CD1c-positive myeloid dendritic cell (primary cell): ENCODE measurements around the gene KCTD15.
"Not testable (repeated sequence)": the region's sequence is repeated elsewhere in the genome, so short reads cannot be mapped to it uniquely, and the experiment has no call there.

Experiments
- DNase-seq: peaks from one replicate; pipeline ENCODE4 v3.0.0-alpha.2; 2016; ENCODE audit errors: extremely low spot score

KCTD15 gene

GRCh38 chr19:33813391-33814101 is 16.9 kb downstream of the KCTD15 start:
- no peak for DNase-seq

GRCh38 chr19:33814181-33815165 is 17.8 kb downstream of the KCTD15 start:
- no peak for DNase-seq

DNA sequence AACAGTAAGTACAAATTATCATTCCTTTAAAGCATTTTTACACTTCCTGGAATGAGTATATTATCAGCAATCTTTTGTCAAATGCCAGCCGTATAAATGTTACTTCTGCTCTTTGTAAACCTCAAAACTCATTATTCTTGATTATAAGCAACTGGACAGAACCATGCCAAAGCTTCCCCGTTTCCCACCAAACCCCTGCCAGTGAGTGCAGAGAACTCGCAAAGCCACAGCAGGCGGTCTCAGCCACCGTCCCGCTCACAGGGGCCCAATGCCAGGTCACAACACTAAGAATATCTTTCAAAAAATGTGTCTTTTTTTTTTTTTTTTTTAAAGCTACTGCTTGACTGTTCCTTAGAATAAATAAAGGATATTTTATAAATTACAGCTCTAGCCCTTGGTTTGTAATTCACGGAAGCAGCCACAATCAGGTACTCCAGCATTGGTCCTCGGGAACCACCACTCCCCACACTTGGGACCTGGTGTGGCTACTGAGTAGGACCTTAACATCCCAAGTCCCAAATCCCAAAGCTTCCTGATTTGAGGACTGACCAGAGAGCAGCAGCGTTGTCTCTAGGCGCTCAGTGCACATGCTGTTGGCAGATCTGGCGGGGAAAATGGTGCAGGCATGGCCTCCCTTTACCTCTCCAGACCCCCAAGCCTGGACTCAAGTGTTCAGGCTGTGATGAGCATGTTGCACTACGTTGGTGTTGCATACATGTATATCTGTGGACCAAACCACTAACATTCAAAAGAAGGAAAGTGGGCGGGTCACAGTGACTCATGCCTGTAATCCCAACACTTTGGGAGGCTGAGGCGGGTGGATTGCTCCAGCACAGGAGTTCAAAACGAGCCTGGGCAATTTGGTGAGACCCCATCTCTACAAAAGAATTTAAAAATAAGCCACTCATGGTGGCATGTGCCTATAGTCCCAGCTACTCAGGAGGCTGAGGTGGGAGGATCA is 19.0 kb downstream of the KCTD15 start:
- DNase-seq = peak; percentile 24

DNA sequence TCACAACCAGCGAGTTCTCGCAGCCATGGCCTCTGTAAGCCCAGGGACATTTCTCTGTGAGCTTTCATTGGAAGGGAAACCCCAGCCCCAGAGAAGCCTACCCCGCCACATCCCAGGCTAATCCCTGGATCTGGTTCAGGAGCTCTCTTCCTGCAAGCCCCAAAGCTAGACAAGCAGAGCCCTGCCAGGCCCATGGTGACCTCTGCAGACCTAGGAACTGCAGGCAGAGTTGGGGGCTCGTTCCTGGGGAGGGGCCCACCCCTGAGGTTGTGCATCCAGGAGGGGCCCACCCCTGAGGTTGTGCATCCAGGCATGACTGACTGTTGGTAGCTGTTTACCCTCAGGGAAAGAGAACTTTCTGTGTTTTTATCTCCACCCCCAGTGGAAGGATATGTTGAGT is 21.7 kb downstream of the KCTD15 start:
- DNase-seq = no peak

DNA sequence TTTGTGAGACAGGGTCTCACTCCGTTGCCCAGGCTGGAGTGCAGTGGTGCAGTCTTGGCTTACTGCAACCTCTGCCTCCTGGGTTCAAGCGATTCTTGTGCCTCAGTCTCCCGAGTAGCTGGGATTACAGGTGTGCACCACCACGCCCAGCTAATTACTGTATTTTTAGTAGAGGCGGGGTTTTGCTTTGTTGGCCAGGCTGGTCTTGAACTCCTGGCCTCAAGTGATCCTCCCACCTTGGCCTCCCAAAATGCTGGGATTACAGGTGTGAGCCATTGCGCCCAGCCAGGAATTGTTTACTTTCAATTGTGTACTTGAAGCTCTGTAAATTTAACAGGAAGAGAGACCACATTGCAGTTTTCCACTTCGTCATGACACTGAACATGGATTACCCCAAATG is 22.4 kb downstream of the KCTD15 start:
- DNase-seq = not testable (repeated sequence)

- no peak for DNase-seq
Measured at GRCh38 chr19:33819506-33819879, 22.8 kb downstream of the KCTD15 start.

- DNase-seq = peak; percentile 85
Measured at GRCh38 chr19:33819880-33820781, 23.5 kb downstream of the KCTD15 start.

- no peak for DNase-seq
Measured at GRCh38 chr19:33821871-33822270, 25.2 kb downstream of the KCTD15 start.

- no peak for DNase-seq
Measured at GRCh38 chr19:33823341-33823740, 26.7 kb downstream of the KCTD15 start.

- no peak for DNase-seq
Measured at GRCh38 chr19:33825556-33825955, 28.9 kb downstream of the KCTD15 start.

DNA sequence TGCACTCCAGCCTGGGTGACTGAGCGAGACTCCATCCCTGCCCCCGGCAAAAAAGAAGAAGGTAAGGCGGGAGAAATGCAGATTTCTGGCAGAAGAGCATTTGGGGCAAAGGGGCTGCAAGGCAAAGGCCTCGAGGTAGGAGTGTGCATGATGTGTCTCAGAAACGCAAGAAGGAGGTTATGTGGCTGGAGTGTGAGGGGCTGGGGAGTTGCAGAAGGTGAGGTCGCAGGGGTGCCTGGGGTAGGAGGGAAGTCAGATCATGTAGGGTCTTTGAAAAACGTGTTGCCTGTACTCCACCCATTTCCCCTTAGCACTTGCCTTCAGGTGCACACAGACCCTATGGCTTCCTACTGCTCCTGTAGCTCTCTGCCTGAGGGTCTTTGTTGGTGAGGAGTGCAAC is 29.9 kb downstream of the KCTD15 start:
- no peak for DNase-seq

GRCh38 chr19:33828266-33829075 is 31.8 kb downstream of the KCTD15 start:
- no peak for DNase-seq

DNA sequence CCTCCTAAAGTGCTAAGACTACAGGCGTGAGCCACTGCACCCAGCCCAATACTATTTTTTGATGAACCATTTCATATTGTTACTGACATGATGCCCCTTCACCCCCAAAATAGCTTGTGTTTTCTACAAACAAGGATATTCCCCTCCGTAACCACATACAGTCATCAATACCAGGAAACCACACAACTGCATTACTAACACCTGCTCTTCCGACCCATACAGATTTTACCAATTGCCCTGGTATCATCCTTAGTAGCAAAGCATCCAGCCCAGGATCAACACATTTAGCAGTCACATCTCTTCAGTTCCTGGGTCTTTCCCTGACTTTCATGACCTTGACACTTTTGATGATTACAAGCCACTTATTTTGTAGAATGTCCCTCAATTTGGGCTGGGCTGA is 33.6 kb downstream of the KCTD15 start:
- no peak for DNase-seq

DNA sequence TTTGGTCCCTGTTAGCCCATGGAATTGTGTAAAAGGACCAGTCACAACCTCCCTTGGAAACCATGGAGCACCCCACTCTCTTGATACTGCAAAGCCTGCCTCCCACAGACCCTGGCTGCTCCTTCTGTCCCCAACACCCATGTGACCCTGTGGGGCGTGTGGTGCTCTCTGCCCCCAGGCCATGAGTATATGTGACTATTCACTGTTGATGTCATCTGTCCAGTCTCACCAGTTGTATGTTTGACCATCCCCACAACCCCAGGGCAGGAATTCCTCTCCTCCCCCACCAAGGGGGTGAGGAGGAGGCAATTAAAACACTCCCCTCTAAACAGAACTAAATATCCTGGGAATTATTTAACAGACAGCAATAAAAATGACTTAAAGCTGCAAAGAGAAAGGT is 35.2 kb downstream of the KCTD15 start:
- DNase-seq = no peak

- DNase-seq = no peak
Measured at GRCh38 chr19:33832633-33833032, 36.0 kb downstream of the KCTD15 start.

GRCh38 chr19:33840382-33840781 is 43.7 kb downstream of the KCTD15 start:
- DNase-seq = no peak

DNA sequence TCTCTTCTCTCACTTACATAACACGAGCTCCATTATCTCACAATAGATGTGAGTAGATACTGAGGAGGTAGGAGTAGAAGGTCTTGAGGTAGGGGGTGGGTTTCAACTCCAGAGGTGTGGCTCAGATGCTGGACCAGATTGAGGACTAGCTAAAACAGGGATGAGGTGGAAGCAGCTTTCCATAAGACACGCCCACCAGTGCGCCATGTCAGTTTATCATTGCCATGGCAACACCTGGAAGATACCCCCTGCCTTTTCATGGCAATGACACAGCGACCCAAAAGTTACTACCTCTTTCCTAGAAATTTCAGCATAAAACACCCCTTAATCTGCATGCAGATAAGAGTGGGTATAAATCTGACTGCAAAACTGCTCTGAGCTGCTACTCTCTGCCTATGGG is 44.1 kb downstream of the KCTD15 start:
- DNase-seq = no peak

GRCh38 chr19:33841685-33842084 is 45.0 kb downstream of the KCTD15 start:
- DNase-seq = no peak

DNA sequence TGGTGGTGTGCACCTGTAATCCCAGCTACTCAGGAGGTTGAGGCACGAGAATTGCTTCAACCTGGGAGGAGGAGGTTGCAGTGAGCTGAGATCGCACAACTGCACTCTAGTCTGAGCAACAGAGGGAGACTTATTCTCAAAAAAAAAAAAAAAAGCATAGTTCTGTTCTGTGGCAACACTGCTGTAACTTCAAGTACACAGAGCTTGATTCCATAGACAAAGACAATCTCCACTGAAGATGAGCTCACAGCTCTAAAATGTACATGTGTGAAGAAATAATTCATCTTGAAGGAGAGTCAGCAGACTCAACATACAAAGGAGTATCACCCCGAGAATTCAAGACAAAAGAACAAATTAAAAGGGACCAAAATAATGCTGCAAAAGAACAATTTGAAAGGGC is 47.8 kb downstream of the KCTD15 start:
- DNase-seq = no peak

GRCh38 chr19:33845498-33845897 is 48.8 kb downstream of the KCTD15 start:
- DNase-seq = no peak
